GM18502 (cell line): ENCODE results near the gene CELA3B.
"Not testable (repeated sequence)": the region's sequence is repeated elsewhere in the genome, so short reads cannot be mapped to it uniquely, and the experiment has no call there.

Source experiments
- ATAC-seq: cut with Tn5 transposase; IDR thresholded peaks from one replicate; pipeline ENCODE4 v1.9.1; 2021; ENCODE audit warnings: mild to moderate bottlenecking; ENCODE audit not compliant: unreplicated experiment, poor library complexity

Gene CELA3B

DNA sequence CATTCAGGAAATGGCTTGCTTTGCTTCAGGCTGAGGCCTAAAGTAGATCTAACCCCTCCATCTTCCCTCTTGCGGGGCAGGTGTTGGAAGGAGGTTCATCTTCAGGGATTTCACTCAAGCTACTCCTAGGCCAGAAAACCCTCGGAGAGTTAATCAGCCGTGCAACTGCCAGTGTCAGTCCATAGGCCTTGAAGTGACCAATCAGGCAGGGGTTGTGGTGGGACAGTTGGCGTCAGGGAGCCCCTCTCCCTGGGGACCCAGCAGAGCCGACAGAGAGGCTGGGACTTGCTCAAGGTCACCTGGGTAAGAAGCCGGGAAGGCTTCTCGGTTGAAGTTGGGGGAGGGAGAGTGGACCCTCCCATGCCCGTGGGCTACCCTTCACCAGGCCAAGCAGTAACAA is 2.9 kb upstream of the CELA3B start:
- not testable (repeated sequence) for ATAC-seq

GRCh38 chr1:21974699-21975098 is 2.1 kb upstream of the CELA3B start:
- not testable (repeated sequence) for ATAC-seq

GRCh38 chr1:21975296-21975695 is 1.5 kb upstream of the CELA3B start:
- ATAC-seq: not testable (repeated sequence)

DNA sequence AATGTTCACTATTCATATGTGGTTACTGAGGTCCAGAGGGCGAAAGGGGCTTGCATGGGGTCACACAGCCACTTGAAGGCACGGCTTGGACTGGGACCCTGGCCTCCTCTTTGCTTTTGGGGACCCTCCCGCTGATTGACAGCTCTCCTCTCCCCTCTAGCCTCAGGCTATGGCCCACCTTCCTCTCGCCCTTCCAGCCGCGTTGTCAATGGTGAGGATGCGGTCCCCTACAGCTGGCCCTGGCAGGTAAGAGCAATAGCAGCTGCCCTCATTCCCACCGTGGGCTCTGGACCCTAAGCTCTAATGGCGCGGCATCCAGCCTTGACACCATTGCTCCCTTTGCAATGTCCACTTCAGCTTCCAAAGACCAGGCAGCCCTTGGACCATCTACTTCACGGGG is 1.4 kb downstream of the CELA3B start:
- ATAC-seq: not testable (repeated sequence)

DNA sequence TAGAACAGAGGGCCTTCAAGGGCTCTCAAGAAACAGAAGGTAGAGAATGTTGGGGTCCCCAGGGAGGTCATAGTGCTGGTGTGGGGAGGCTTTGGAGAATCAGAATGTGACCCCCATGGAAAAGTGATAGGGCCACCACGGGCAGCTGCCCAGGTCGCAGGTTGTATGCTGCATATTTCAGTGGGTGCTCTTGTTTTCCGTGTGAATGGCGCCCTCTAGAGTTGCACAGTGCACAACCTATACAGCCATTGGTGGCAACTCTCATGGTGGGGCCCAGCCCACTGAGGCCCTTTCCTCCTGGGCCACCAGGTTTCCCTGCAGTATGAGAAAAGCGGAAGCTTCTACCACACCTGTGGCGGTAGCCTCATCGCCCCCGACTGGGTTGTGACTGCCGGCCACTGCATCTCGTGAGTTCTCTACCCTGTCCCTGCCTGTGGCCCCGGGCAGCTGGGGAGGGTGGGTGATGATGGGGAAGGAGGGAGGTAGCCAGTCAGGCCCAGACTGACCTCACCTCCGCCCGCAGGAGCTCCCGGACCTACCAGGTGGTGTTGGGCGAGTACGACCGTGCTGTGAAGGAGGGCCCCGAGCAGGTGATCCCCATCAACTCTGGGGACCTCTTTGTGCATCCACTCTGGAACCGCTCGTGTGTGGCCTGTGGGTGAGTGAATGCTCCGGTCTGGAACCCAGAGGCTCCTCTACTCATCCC is 3.8 kb downstream of the CELA3B start:
- ATAC-seq: not testable (repeated sequence)

DNA sequence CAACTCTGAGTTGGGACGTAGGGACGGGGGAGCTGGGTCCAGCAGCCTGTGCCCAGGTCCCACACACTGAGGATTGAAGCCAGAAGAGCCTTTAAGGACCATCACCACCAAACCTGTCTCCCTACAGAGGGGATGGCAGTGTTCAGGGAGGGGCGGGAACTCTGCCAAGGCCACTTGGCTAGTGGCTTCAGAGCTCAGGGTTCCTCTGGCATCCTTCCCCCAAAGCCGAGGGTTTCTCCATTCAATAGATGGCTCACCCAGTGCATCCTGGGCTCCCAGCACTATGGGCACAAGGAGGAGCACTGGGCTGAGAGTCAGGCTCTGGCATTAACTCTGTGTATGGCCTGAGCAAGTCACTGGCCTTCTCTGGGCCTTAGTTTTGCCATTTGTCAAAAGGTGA is 4.4 kb downstream of the CELA3B start:
- ATAC-seq: not testable (repeated sequence)

GRCh38 chr1:21982122-21982521 is 5.3 kb downstream of the CELA3B start:
- ATAC-seq: not testable (repeated sequence)

- not testable (repeated sequence) for ATAC-seq
These were observed 6.7 kb downstream of the CELA3B start for GRCh38 chr1:21983539-21983938.

- not testable (repeated sequence) for ATAC-seq
These were observed 9.1 kb downstream of the CELA3B start for GRCh38 chr1:21985893-21986292.

- not testable (repeated sequence) for ATAC-seq
These were observed 9.6 kb downstream of the CELA3B start for GRCh38 chr1:21986386-21986785.

GRCh38 chr1:21989672-21990393 is 13.0 kb downstream of the CELA3B start:
- ATAC-seq: not testable (repeated sequence)

DNA sequence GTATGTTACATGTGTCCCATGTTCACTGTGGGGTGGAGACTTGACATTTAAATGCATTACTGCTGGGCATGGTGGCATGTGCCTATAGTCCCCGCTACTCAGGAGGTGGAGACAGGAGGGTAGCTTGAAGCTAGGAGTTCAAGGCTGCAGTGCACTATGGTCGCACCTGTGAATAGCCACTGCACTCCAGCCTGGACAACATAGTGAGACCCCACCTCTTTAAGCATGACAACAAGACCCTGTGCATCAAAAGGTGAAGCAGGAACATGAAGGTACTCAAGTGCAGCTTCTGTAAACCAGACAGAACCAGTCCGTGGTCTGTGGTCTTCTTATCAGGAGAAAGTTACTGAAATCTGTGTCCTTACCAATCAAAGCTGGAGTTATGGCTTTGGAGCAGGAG is 15.4 kb downstream of the CELA3B start:
- ATAC-seq: not testable (repeated sequence)

GRCh38 chr1:21994716-21995115 is 17.9 kb downstream of the CELA3B start:
- not testable (repeated sequence) for ATAC-seq

DNA sequence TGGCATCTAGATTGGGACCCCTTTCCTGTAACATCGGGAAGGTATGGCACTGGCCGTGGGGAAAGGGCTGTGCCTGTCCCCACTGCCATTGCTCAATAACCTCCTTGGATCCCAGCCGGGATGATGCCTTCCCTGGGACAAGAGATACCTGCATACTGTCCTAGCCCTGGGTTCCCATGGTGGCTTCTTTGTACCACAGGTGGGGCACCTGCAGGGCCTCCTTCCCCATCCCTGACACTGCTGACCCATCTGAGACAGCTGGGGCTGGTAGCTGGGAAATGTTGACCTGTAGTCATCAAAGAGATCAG is 19.8 kb downstream of the CELA3B start:
- ATAC-seq: not testable (repeated sequence)

DNA sequence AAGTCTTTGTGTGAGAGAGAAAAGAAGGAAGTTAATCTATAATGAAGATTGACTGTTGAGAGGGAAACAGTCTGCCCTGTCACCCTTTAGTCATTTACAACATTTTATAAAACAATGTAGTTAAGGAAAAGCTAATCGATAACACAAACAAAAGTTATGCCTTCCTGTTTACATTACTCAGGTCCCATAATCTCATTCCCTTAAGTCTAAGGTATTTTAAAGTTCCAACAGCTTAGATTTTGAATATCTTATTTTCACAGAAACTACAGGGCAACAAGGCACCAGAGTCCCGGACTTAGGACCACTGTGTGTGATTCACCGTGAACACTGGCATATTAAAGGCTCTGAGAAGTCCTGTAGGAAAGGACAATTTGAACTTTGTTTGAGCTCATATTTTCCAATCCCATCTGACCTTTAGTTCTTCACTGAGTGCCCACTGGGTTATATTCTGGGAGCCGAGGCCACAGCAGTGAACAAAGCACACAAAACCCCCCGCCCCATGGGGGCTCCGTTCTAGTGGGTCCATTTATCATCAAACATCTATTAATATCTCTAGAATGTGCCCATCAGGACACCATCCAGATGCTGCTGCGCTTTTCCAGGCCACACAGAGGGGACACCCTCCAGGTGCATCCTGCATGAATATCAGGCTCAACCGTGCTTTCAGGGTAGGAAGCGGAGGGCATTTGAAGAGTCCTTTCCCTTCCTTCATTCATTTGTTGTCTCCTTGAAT is 21.2 kb downstream of the CELA3B start:
- not testable (repeated sequence) for ATAC-seq

DNA sequence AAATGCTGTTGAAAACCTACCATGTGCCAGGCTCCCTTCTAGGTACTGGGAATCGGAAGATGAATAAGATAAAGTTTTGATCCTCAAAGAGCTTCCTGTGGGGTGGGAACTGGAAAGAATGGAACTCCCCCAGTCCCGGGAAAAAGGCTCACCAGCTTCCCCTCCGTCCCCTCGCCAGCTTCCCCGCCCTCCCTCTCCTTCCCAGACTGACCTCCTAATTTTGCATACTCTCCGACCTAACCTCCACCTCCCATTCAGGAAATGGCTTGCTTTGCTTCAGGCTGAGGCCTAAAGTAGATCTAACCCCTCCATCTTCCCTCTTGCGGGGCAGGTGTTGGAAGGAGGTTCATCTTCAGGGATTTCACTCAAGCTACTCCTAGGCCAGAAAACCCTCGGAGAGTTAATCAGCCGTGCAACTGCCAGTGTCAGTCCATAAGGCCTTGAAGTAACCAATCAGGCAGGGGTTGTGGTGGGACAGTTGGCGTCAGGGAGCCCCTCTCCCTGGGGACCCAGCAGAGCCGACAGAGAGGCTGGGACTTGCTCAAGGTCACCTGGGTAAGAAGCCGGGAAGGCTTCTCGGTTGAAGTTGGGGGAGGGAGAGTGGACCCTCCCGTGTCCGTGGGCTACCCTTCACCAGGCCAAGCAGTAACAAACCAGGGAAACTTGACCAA is 21.9 kb downstream of the CELA3B start:
- not testable (repeated sequence) for ATAC-seq

GRCh38 chr1:21999645-22000044 is 22.8 kb downstream of the CELA3B start:
- ATAC-seq: not testable (repeated sequence)

GRCh38 chr1:22001409-22001808 is 24.6 kb downstream of the CELA3B start, which contains the start of gene CELA3A:
CELA3A (plus strand) TSS chr1:22001657; CDS start chr1:22001675, 18 bp downstream.
- no peak for ATAC-seq

DNA sequence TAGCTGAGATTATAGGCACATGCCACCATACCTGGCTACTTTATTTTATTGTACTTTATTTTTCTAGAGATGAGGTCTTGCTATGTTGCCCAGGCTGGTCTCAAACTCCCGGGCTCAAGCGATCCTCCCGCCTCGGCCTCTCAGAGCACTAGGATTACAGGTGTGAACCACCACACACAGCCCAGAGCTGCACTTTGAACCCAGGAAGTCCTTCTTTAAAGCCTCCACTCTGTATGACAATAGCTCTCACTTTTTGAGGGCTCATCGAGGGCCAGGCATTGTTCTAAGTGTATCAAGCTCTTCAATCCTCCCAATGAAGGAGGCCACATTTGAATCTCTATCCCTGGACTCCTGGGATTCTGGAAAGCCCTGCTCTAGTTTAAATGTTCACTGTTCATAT is 25.6 kb downstream of the CELA3B start:
- ATAC-seq: not testable (repeated sequence)

- not testable (repeated sequence) for ATAC-seq
These were observed 26.1 kb downstream of the CELA3B start for GRCh38 chr1:22002875-22003274.
